Stimulated activated CD8-positive, alpha-beta memory T cell treated with anti-CD3 and anti-CD28 coated beads, Interleukin-7, amount 100 ng/mL, for 4 hours (primary cell): ENCODE data around the gene CYB561A3.

ENCODE experiments used
- DNase-seq, 2 donors: peaks; one replicate each; pipeline ENCODE4 v3.0.0-alpha.2; 2020; ENCODE audit warnings: low read depth in 2 of 2

The CYB561A3 gene

GRCh38 chr11:61345170-61345610 is 16.5 kb downstream of the CYB561A3 start:
- no peak for DNase-seq

GRCh38 chr11:61343792-61344745 is 17.6 kb downstream of the CYB561A3 start:
- no peak for DNase-seq

- no peak for DNase-seq
Observed at GRCh38 chr11:61342207-61342803, 19.4 kb downstream of the CYB561A3 start.

GRCh38 chr11:61341706-61342105 is 20.0 kb downstream of the CYB561A3 start:
- no peak for DNase-seq

GRCh38 chr11:61340979-61341378 is 20.7 kb downstream of the CYB561A3 start:
- no peak for DNase-seq

GRCh38 chr11:61339490-61339878 is 22.2 kb downstream of the CYB561A3 start:
- DNase-seq: no peak

GRCh38 chr11:61338783-61339489 is 22.7 kb downstream of the CYB561A3 start:
- no peak for DNase-seq

GRCh38 chr11:61337706-61338470 is 23.8 kb downstream of the CYB561A3 start:
- DNase-seq: no peak

- peak; percentile 46 to 67 for DNase-seq
Observed at GRCh38 chr11:61336171-61336935, 25.3 kb downstream of the CYB561A3 start.

GRCh38 chr11:61335355-61335710 is 26.3 kb downstream of the CYB561A3 start:
- DNase-seq: no peak

GRCh38 chr11:61334434-61335354 is 27.0 kb downstream of the CYB561A3 start:
- DNase-seq: no peak

- no peak for DNase-seq
Observed at GRCh38 chr11:61333550-61334433, 27.9 kb downstream of the CYB561A3 start.

- DNase-seq: peak; percentile 92 to 98
Observed at GRCh38 chr11:61332797-61333549, 28.7 kb downstream of the CYB561A3 start, which contains the start of the genes DDB1 and TKFC. Gene DDB1 (minus strand): TSS chr11:61333105. CDS start chr11:61332968, 137 bp downstream. Gene TKFC (plus strand): TSS chr11:61333228. CDS start chr11:61334729, 1,501 bp downstream.

- no peak for DNase-seq
Observed at GRCh38 chr11:61332281-61332796, 29.3 kb downstream of the CYB561A3 start.

- DNase-seq: no peak
Observed at GRCh38 chr11:61331651-61332050, 30.0 kb downstream of the CYB561A3 start.

- DNase-seq: no peak
Observed at GRCh38 chr11:61329871-61330270, 31.8 kb downstream of the CYB561A3 start.

GRCh38 chr11:61328351-61328750 is 33.3 kb downstream of the CYB561A3 start:
- no peak for DNase-seq

GRCh38 chr11:61327669-61328071 is 34.0 kb downstream of the CYB561A3 start:
- no peak for DNase-seq
